ENCODE data around the gene SH3GLB2.

DNA sequence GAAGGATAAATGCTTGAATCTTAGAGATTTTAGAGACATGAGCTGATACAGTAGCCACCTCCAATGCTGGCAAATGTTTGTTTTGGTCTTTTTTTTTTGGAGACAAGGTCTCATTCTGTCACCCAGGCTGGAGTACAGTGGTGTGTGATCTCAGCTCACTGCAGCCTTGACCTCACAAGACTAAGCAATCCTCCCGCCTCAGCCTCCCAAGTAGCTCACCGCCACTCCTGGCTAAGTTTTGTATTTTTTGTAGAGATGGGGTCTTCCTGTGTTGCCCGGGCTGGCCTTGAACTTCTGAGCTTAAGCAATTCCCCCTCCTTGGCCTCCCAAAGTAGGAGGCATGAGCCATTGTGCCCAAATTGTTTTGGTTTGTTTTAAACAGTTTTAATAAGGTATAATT, 46.0 kb upstream of the SH3GLB2 start:
- TF ChIP-seq, protein P1, sequence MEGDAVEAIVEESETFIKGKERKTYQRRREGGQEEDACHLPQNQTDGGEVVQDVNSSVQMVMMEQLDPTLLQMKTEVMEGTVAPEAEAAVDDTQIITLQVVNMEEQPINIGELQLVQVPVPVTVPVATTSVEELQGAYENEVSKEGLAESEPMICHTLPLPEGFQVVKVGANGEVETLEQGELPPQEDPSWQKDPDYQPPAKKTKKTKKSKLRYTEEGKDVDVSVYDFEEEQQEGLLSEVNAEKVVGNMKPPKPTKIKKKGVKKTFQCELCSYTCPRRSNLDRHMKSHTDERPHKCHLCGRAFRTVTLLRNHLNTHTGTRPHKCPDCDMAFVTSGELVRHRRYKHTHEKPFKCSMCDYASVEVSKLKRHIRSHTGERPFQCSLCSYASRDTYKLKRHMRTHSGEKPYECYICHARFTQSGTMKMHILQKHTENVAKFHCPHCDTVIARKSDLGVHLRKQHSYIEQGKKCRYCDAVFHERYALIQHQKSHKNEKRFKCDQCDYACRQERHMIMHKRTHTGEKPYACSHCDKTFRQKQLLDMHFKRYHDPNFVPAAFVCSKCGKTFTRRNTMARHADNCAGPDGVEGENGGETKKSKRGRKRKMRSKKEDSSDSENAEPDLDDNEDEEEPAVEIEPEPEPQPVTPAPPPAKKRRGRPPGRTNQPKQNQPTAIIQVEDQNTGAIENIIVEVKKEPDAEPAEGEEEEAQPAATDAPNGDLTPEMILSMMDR (conservative IDR thresholded peaks at IDR 0.05; ENCODE audit: low read length): no peak
- TF ChIP-seq EZH2phosphoT487 (IDR thresholded peaks at IDR 0.05; ENCODE audit: borderline replicate concordance): no peak
